Activated B cell treated with CpG ODN at 0.5 μM for 24 hours (primary cell): ENCODE data around the gene MOSMO. TPM values are rescaled to one million over a fixed set of nuclear protein-coding genes. Genes with fewer than 3 reads are reported as not detected.

Experiments
- ATAC-seq: fragments of 200-7000 bp; cut with Tn5 transposase; one replicate; pipeline ENCODE4 v1.10.0; 2021; ENCODE audit warnings: low read depth, mild to moderate bottlenecking, moderate library complexity
- CTCF ChIA-PET: fragments of 350-600 bp; sonication (Branson Sonifier 250); formaldehyde crosslinking; loops from one replicate; lab custom pipeline; 2021; ENCODE audit warnings: antibody characterized with exemption; lab: Charles Lee
- POLR2A ChIA-PET: fragments of 350-600 bp; sonication (Branson Sonifier 250); formaldehyde crosslinking; loops from one replicate; lab custom pipeline; 2021; ENCODE audit warnings: antibody characterized with exemption; lab: Charles Lee
- DNase-seq: peaks from one replicate; pipeline ENCODE4 v3.0.0; 2022
- H3K27ac Mint-ChIP-seq: one replicate; pipeline ENCODE4 v1.8.0; 2020; ENCODE audit warnings: mixed read lengths
- H3K27me3 Mint-ChIP-seq: one replicate; pipeline ENCODE4 v1.8.0; 2021; ENCODE audit warnings: mixed read lengths
- H3K36me3 Mint-ChIP-seq: one replicate; pipeline ENCODE4 v1.8.0; 2021; ENCODE audit warnings: low read depth, mixed read lengths
- H3K4me1 Mint-ChIP-seq: one replicate; pipeline ENCODE4 v1.8.0; 2021; ENCODE audit warnings: mixed read lengths
- H3K4me3 Mint-ChIP-seq: one replicate; pipeline ENCODE4 v1.8.0; 2020; ENCODE audit warnings: mild to moderate bottlenecking, mixed read lengths
- H3K9me3 Mint-ChIP-seq: one replicate; pipeline ENCODE4 v1.8.0; 2020; ENCODE audit warnings: mixed read lengths
- intact Hi-C: fragments of 100-400 bp; cut with micrococcal nuclease; formaldehyde crosslinking; loops from one replicate; pipeline ENCODE4 v1.15.1; 2024
- total RNA-seq: library from RNA; stranded (reverse); gene quantifications from 2 replicates; pipeline ENCODE4 v1.2.3, GENCODE V29; 2022
- TF ChIP-seq, protein P1 (sequence below): fragments of 200-600 bp; IDR thresholded peaks from one replicate; pipeline ENCODE4 v1.8.0; 2022; ENCODE audit warnings: antibody characterized with exemption, mild to moderate bottlenecking

MOSMO gene
- total RNA-seq, 1 donor from 2014 or later = 21.3 TPM

DNA sequence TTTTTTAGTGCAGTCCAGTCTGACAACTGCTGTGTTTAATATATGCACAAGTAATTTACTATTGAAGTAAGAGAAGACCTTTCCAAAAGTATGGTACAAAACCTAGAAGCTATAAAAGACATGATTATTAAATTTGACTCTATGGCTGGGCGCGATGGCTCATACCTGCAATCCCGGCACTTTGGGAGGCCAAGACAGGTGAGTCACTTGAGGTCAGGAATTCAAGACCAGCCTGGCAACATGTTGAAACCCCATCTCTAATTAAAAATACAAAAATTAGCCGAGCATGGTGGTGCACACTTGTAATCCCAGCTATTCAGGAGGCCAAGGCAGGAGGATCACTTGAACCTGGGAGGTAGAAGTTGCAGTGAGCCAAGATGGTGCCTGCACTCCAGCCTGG lies 43.1 kb downstream of the MOSMO start:
- Mint-ChIP-seq H3K27ac (no peak overlapping the region), H3K4me3 (no peak overlapping the region), H3K27me3 (no peaks in the 10 kb centered on the region), H3K9me3 (no peaks in the 10 kb centered on the region), H3K36me3 (peaks cover 11% of the 10 kb centered on the region), H3K4me1 (peaks cover 1% of the 10 kb centered on the region)
- intact Hi-C loops = no loop called here
- ATAC-seq (no peak), DNase-seq (no peak)
- POLR2A ChIA-PET = interaction anchor here (0.7 kb wide), 1 partner anchor 35 kb away, joined by 8 read pairs; no protein-coding TSS in a partner anchor
- TF ChIP-seq, protein P1, sequence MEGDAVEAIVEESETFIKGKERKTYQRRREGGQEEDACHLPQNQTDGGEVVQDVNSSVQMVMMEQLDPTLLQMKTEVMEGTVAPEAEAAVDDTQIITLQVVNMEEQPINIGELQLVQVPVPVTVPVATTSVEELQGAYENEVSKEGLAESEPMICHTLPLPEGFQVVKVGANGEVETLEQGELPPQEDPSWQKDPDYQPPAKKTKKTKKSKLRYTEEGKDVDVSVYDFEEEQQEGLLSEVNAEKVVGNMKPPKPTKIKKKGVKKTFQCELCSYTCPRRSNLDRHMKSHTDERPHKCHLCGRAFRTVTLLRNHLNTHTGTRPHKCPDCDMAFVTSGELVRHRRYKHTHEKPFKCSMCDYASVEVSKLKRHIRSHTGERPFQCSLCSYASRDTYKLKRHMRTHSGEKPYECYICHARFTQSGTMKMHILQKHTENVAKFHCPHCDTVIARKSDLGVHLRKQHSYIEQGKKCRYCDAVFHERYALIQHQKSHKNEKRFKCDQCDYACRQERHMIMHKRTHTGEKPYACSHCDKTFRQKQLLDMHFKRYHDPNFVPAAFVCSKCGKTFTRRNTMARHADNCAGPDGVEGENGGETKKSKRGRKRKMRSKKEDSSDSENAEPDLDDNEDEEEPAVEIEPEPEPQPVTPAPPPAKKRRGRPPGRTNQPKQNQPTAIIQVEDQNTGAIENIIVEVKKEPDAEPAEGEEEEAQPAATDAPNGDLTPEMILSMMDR = no peak
- CTCF ChIA-PET = interaction anchor here (1.7 kb wide), 1 partner anchor 27 kb away, joined by 6 read pairs; no protein-coding TSS in a partner anchor

DNA sequence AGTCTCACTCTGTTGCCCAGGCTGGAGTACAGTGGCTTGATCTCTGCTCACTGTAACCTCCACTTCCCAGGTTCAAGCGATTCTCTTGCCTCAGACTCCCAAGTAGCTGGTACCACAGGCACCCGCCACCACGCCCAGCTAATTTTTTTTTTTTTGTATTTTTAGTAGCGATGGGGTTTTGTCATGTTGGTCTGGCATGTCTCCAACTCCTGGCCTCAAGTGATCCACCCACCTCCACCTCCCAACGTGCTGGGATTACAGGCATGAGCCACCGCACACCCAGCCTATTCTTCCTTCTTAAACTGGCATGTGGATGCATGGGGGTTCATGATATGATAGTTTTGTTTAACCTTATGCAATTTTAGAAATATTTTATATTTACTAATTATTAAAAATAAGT lies 45.1 kb downstream of the MOSMO start:
- CTCF ChIA-PET = no interaction called here
- POLR2A ChIA-PET = no interaction called here
- H3K27me3 Mint-ChIP-seq = no peaks in the 10 kb centered on the region
- DNase-seq (no peak), ATAC-seq (no peak)
- H3K4me3 Mint-ChIP-seq = no peak overlapping the region
- intact Hi-C loops = no loop called here
- peaks cover 16% of the 10 kb centered on the region for H3K36me3 Mint-ChIP-seq
- peaks cover 1% of the 10 kb centered on the region for H3K4me1 Mint-ChIP-seq
- no peak overlapping the region for H3K27ac Mint-ChIP-seq
- TF ChIP-seq, protein P1 = no peak
- no peaks in the 10 kb centered on the region for H3K9me3 Mint-ChIP-seq

DNA sequence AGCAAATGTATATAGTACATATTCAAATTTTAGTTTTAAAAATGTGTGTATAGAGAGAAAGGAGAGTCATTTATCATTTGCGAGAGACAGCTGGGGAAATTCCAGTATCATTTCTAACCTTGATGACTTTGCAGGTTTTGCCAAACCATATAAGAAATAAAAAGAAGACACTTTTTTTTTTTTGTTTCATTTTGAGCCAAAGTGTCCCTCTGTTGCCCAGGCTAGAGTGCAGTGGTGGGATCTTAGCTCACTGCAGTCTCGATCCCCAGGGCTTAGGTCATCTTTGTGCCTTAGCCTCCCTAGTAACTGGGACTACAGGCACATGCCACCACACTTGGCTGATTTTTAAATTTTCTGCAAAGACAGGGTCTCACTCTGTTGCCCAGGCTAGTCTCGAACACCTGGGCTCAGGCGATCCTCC lies 46.0 kb downstream of the MOSMO start:
- no peak overlapping the region for H3K27ac Mint-ChIP-seq
- CTCF ChIA-PET = no interaction called here
- no peak for ATAC-seq
- POLR2A ChIA-PET = no interaction called here
- no peaks in the 10 kb centered on the region for H3K27me3 Mint-ChIP-seq
- TF ChIP-seq, protein P1 = no peak
- H3K9me3 Mint-ChIP-seq = no peaks in the 10 kb centered on the region
- H3K4me1 Mint-ChIP-seq = peaks cover 3% of the 10 kb centered on the region
- H3K36me3 Mint-ChIP-seq = peaks cover 16% of the 10 kb centered on the region
- intact Hi-C loops = no loop called here
- H3K4me3 Mint-ChIP-seq = no peak overlapping the region
- no peak for DNase-seq

DNA sequence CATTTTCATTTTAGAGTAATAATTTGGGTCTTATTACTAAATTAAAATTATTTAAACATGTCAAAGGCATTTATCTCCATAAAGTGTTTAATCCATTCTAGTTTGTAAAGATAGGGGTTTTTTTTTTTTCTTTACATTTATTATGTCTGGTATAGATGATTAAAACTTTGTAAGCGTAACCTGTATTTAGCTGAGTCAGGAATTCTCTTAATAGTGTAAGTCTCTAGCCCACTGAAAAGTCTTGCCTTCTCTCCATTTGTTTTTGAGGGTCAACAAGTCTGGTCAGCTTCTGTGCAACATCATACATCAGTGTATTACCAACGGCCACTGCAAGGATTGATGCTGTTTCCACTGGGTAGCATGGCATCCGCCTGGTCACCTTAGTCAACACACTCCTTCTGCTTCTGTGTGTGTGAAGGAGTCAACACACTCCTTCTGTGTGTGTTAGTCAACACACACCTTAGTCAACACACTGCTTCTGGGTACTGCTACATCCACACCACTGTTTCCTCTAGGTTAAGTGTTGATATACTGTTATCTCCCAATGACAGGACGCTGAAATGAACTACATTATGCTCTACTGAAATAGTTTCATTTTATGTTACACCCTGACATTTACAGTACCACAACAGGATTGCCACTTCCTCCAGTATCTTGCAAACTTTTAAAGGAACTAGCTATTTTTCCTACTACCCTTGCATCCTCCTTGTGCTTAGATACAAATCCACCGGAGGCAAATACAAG lies 47.1 kb downstream of the MOSMO start:
- Mint-ChIP-seq H3K27ac (no peak overlapping the region), H3K36me3 (peaks cover 16% of the 10 kb centered on the region), H3K9me3 (no peaks in the 10 kb centered on the region), H3K4me1 (peaks cover 7% of the 10 kb centered on the region), H3K27me3 (no peaks in the 10 kb centered on the region), H3K4me3 (no peak overlapping the region)
- TF ChIP-seq, protein P1 = no peak
- intact Hi-C loops = no loop called here
- ATAC-seq (no peak), DNase-seq (no peak)
- CTCF ChIA-PET = interaction anchor here (0.9 to 1.6 kb wide), 3 partner anchors 23 to 134 kb away, joined by 3 to 7 read pairs (median 3); partner anchors contain the start of gene PDZD9
- POLR2A ChIA-PET = no interaction called here

DNA sequence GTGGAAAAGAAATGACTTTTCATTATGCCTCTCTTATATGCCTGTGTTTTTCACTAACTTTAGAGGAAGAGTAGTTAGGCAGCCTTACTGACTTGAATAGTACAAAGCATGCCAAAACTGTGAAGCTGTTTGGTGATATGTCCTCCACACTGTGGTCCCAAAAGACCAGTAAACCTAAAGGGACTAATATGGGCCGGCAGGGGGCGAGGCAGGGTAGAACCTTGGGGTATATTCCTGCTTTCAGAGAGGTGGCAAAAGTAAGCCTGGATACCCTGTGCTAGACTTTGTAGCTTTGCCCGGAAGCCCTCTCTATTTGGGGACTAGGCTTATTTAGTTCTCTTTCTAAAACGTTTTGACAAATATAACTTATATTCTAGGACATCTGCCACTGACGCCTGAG lies 48.0 kb downstream of the MOSMO start:
- POLR2A ChIA-PET = no interaction called here
- no peak for DNase-seq
- no peak overlapping the region for H3K27ac Mint-ChIP-seq
- ATAC-seq = no peak
- H3K9me3 Mint-ChIP-seq = no peaks in the 10 kb centered on the region
- H3K4me3 Mint-ChIP-seq = no peak overlapping the region
- CTCF ChIA-PET = interaction anchor here (0.9 to 1.6 kb wide), 3 partner anchors 22 to 133 kb away, joined by 3 to 7 read pairs (median 3); partner anchors contain the start of gene PDZD9
- intact Hi-C loops = no loop called here
- peaks cover 16% of the 10 kb centered on the region for H3K36me3 Mint-ChIP-seq
- H3K27me3 Mint-ChIP-seq = no peaks in the 10 kb centered on the region
- H3K4me1 Mint-ChIP-seq = peaks cover 9% of the 10 kb centered on the region
- TF ChIP-seq, protein P1 = no peak
